Skin of body (tissue), 2 donors: ENCODE data around the gene FRMD4B. TPM values are rescaled to one million over a fixed set of nuclear protein-coding genes. Genes with fewer than 3 reads are reported as not detected.

Experiments used
- DNase-seq: peaks from one replicate; lab custom pipeline; 2025; lab: John Stamatoyannopoulos, UW
- total RNA-seq: library from RNA; depleted of rRNA; stranded (reverse); fragments of >200 nt; gene quantifications from one replicate; pipeline ENCODE4 v1.2.3, GENCODE V29; 2014

Gene FRMD4B
- total RNA-seq, 1 donor from 2014 or later = 49.7 TPM

DNA sequence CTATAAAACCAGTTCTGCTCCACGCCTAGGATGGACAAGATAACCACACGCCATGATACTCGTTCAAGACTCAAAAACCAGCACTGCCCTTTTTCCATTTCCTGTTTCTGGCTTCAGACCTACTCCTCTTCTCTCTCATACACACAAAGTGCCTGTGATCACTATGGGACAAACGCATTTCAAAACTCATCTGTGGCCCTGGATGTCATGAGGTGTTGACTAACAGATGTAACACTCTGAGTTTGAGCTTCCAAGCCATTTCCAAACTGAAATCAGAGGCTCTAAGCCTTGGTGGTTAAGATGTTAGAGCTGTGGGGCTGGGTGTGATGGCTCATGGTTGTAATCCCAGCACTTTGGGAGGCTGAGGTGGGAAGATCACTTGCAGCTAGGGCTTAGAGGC lies 207.8 kb downstream of the FRMD4B start:
- DNase-seq = no peak

DNA sequence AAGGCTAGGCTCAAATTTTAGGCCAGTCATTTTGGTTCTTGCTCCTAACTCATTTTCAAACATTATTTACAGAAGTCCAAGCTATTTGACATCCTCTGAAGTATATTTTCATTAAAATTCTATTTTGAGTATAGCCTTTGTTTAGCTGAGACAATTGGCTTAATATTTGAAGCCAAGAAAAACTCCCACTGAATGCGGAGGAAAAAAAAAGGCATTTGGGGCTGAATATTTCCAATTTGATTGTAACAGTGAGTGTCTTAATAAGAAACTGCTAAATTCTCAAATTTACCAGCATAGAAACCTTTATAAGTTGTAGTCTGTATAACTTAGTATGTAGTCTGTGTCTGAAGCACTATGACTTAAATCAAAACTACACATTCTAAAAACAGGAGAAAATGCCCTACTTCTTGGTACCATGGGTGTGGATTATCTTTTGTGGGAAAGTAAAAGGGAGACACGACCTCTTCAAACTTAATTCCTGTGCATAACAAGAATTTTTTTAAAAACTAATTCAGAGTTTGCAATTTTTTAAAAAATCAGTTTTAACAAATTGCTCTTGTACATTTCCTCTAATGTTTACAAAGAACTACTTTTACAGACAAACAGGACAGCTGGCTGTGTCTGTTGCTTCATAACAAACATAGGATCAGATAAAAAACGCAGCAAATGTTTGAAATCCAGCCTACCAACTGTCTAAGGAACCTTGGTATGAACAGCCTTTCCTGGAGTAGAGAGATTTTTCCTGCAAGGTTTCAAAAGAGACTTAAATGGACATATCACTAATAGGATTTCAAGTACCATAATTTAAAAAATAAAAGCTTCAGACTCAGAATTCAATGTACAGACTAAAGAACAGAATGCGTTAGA lies 210.8 kb downstream of the FRMD4B start:
- no peak for DNase-seq

DNA sequence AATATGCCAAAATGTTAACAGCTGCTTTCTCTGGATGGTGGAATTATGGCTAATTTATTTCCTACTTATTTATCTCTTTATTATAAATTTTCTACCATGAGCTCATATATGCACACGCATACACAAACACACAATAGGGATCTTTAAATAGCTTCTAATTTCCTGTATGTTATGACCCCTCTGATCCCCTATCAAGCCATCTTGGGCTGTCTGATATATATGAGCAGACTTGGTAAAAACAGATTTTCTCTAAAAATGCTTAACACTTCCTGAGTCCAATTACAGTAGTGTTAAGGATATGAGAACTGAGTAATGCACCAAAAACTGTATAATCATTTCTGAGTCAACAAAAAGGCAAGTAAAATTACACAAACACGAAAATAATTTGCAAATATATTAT lies 211.4 kb downstream of the FRMD4B start:
- no peak for DNase-seq

DNA sequence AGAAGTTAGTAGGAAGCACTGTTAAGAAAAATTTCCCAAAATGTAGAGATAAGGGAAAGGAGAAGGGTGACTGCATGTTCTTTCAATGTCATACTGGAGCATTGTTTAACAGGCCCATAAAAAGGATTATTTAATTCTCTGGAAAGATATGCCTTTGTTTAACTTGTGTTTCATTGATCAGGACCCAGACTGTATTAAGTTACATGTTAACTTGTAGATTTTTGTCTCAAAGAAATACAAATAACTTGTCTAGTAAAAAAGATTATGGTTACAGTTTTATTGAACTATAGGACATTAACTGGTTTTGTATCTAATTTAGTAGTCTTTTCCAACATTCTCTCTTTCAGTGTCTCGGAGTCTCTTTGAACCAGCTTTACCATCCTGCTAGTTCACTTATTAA lies 213.8 kb downstream of the FRMD4B start:
- no peak for DNase-seq

DNA sequence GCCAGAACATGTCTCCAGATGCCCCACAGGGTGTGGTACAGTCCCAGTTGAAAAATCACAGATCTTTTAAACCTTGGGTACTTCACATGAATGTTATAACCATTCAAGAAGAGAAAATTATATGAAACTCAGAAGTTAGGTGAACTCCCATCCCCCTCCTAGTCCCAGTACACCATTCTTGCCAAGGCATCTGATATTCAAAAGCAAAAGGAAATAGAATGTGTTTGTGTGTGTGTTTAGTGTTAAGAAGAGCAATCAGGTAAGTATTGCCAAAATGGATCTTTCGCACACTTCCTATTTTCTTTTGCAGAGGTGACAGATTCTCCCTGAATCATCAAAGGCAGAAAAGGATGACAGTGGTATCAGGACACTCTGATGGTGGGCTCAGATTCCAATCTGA lies 219.4 kb downstream of the FRMD4B start:
- no peak for DNase-seq

DNA sequence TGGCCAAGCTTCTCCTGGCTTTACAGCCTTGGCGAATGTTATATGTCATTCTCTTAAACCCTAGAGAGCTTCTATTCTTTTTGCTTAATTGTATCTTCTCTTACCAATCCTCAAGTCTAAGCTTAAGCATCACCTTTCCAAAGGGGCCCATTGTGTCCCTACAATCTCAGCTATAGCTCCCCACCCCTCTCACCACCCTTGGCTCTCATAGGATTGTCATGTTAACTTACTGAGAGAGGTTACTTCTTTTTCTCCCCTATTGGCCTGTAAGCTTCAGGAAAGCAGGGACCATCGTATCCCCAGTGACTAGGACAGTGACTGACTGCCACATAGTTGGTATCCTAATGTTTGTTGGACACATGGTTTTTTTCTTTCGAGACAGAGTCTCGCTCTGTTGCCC lies 220.1 kb downstream of the FRMD4B start:
- no peak for DNase-seq

DNA sequence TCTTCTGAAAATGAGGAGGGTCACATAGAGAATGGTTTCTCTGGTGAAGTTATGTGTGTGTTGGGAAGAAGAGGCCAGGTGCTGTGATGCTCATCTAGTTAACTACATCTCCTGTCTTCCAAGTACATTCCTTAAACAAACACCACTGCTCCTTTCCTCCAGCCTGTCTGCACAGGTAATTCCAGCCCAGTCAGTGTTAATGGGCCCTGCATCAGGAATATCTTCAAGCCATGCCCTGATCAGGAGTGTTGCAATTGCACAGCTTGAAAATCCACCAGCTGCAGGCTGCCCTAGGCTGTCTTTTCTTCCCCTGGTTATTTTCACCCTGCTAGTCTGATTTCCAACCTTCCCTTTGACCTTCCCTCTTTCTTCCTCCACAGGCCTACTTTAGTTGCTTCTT lies 221.6 kb downstream of the FRMD4B start:
- DNase-seq = no peak

DNA sequence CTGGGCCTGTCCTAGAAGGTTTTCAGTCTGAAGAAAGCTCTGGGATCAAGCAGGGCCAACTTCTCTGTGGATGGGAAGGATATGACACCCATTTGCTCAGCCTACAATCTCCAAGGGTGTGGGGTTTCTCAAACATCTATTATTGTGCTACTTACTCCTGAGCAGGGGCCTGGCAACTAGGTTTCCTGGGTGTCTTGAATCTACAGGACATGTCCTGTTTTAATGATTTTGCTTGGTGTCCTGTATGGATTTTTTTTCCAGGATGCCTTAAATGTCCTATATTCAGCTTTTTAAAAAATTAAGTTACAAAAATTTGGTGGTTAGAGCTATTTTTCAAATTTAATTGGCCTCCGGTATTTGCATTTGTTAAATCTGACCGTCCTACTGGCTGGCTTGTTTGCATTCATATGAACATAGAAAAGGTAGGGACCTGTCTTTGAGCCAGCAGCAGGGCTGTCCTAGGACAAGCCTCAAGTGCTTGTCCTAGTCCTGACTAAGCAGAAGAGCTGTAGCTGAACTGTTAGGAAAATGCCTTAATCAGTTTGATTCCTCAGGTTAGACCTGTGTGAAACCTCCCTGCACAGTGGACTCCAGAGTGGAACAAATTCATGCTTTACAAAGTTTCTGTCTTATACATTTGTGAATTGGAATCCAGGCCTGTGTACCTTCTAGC lies 223.4 kb downstream of the FRMD4B start:
- no peak for DNase-seq

DNA sequence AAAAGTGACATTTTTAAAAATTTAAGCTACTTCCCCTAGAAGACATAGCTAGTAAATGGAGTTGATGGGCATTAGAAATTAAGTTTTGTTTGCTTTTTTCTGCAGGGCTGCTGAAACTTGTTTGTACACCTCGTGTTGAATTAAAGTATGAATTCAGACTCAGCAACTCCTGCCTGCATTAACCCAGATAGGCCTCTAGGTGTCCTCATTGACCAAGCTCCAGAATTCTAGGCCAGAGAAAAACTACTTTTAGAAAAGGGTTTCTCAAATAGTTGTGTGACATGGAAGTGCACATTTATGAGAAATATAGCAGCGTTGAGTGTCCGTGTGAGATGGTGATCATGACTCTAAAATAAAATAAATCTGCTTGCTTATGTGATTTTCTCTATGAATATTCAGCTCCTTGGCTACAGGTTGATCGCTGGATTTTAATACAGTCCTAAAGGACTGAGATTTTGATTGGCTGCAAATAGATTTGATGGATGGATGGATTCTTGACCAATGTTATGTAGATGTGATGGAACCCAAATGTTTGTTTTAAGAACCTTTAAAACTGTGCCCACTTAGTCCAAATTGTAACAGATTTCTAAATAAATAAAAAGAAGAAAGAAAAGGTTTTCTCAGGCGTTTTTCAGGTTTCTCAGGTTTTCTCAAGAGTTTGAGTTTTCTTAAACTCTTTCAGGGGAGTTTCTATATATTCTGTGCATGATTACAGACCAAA lies 224.1 kb downstream of the FRMD4B start:
- DNase-seq = peak; percentile 77

DNA sequence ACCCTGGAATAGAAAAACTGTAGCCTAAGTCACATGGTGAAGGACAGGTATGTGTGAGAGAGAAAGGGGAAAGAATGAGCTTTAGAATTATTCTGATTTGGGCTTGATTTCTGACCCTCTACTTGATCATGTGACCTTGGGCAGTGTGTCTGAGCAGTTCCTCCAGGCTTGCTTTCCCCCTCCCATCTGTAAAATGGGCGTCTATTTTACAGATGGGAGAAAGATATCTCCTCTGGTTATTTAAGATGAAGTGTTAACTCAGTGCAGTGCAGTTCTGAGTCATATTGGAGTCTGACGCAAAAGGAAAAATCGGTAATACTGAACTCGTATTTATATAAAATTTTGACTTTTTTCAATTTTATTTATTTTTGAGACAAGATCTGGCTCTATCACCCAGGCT lies 225.4 kb downstream of the FRMD4B start:
- no peak for DNase-seq

DNA sequence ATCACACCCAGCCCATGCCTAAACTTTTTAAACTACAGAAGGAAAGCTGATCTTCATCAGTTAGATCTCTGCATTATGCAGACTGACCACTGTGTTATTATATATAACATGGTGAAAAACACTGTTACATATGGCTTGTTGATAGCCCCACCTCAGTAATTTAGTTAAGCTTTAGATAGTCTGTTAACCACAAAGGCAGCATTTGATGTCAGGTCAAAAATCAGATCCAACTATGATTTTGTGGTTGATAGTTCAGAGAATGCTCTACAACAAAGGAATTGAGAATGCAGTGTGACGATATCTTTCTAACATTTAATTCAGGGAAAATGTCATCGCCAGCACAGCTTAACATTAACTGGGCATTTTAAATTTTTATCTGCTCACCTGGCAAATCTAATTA lies 225.8 kb downstream of the FRMD4B start:
- DNase-seq = no peak

DNA sequence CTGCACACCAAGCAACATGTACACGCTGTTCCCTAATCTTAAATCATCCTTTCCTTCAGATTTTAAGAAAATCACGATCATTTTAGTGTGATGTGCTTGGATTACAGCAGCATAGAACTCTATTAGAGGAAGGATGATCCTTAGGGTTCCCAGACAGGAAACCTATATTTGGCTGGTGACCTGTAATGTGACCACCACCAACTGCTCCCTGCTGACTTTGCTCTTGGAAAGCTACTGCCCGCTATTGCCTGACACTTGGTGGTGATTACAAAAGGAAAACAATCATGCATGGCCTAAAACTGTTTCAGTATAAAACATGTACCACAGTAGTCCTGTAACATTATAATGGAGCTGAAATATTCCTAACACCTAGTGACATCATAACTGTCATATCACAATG lies 236.3 kb downstream of the FRMD4B start:
- DNase-seq = no peak

DNA sequence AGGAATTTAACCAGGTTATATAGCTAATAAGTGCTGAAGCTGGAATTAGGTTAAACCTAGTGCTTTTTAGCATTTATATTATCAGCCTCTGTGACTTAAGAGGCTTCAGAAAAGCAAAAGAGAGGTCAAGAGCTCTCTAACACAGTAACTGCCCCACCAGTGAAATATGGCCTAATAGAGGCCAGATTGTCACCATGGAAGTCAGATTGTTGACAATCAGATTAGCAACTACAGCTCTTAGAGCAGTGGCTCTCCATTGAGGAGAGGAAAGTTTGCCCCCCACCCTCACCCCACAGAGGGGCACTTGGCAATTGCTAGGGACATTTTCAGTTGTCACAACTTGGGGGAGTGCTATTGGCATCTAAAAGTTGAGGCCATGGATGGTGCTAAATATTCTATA lies 240.2 kb downstream of the FRMD4B start:
- no peak for DNase-seq

DNA sequence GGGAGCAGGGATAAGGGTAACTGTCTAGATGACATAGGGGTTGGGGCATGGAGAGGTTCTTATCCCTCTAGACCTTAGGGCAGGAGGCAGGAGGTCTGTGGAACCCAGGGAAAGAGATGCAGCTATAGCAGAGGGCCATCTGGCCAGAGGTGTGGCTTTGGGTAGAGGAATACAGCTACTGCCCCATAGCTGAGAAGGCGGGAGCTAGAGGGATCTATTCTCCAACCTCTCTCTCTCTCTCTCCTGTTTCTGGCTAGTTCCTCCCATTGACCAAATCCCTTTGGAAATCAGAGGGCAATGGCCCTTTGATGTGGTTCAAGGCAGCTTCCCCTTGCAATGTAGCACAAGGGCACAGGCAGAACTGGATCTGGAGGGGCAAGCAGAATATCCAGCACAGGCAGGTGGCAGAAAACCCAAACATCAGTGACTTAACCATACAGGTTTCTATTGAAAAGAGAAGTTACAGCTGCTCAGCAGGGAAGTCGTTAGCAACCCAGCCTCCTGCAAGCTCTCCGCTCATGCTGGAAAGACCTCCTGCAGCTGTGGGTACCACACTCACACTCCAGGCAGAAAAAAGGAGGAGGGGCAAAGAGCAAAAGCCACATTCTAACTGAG lies 241.2 kb downstream of the FRMD4B start:
- DNase-seq = no peak

DNA sequence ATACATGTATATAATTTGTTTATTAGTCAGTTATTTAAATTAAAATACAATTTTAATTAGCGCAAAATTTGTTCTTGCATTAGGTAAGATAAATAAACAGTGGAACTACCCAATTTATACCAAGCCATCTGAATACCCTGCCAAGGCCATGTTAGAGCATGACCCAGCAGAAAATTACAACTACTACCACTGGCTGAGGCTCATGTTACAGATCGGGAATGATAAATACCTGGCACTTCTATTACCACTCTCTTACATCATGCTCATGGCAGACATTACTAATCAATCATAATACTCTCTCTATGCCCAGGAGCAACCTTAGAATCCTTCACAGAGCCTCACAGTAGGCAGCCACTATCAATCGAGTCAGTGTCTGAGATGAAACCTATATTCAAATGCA lies 242.3 kb downstream of the FRMD4B start:
- no peak for DNase-seq

DNA sequence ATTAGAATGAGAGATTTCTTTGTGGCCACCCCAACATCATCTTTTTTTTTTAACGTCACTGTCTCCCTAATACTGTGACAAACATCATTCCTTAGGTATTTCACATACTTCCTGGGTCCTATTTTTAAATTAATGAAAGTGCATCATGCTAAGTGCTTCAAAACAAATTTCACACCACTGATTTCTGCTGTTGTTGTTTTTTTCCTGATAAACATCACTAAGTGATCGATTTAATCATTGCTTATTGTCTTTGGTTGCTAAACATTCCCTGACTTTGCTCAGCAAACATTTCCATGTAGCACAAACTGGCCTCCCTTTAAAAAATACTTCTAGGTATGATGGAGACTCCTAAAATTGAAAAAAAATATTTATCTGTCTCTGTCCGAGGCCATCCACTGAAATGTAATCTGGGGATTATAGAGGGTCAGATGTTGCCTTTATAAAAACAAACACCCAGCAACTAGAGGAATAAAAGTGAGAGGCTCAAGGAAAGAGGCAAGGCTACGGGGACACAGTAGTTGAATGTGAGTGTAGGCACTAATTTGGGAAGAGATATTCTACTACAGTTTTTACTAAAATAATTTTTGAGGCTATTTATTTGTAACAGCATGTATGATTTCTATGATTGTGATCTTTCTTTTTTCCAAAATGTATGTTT lies 243.0 kb downstream of the FRMD4B start:
- no peak for DNase-seq

DNA sequence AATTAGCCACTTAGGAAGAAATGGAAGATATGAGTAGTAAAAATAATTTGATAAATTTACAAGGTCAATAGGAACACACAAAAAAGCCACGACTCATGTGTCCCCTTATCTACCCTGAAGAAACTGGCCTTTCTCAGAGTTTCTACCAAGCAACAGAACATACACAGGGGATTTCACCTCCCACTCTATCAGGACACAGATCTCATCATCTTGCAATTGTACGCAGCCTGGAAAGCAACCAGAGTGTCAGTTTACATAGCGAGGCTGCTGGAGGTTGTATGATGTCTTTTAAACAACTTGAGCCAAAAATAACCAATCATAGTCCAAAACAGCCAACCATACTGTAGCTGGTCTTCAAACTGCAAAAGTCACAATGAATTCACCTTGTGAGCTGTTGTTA lies 243.8 kb downstream of the FRMD4B start:
- no peak for DNase-seq

DNA sequence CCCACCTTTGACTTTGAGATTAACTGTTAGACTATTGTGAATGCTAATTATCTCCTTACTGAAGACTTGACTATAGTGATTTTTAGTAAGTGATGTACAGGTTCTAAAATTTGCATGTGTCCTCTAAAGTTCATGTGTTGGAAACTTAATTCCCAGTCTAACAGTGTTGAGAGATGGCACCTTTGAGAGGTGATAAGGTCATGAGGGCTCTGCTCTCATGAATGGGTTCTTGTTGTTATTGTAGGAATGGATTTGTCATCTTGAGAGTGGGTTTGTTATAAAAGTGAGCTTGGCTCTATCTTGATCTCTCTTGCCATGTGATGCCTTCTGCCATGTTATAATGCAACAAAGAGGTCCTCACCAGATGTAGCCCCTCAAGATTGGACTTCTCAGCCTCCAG lies 244.6 kb downstream of the FRMD4B start:
- no peak for DNase-seq

DNA sequence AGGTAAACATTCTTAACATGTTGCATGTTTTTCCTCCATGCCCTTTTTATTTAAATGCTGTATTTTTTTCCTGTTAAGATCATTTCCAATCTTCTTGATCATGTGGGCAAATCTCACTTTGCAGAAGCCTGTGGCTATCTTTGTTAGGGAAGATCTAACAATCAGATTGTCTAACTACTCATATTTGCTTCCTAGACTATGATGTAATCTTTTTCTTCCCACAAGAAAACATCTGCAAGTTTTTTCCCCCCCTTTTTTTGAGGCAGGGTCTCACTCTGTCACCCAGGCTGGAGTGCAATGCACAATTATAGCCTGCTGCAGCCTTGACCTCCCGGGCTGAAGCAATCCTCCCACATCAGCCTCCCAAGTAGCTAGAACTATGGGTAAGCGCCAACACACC lies 248.5 kb downstream of the FRMD4B start:
- DNase-seq = no peak

DNA sequence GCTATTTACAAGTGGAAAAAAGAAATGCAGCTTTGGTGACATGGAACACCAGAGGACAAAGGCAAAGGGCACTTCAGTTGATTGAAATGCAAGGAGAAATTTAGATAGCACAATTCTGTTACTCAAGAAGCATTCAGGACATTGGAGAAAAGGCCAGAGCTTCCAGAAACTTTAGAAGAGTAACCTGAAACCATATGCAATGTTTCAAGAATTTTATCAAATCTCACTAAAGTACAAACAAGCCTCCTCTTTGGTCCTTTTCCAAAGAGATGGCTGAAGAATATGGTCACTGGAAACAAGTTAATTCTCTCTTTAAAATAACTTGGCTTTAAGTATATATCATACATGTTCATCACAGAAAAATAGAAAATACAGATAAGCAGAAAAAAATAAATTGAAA lies 248.9 kb downstream of the FRMD4B start:
- DNase-seq = no peak

DNA sequence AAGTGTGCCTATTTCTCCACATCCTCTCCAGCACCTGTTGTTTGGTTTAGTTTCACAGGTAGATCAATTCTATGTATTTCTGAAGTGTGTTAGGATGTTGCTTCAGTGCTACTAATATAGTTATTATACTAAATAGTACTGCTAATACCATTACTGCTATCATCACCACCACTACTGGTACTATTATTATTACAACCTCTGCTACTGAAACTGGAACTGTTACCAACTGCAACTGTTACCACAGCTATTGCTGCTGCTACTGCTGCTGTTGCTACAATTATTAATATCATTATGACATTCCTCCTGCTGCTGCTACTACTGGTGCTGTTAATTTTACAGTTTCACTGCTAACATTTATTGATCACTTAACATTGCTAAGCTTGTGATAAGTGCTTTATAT lies 255.2 kb downstream of the FRMD4B start:
- DNase-seq = no peak

DNA sequence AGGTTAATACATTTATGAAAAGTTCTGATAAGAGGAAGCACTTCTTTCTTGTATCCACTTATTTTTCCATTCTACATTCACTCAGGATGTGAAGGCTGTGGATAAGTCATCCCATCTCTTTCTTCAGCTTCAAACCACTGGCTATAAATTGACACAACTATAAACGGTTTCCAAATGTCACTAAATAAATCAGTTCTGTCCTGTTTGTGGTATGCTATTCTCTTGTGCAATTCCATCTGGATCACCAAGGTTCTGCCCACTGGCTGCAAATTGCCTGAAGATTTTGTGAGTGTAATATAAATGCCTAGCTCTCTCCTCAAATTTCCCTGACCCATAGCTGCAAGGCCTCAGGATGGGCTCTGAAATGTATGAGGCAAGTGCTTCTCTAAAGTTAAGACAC lies 256.4 kb downstream of the FRMD4B start:
- no peak for DNase-seq
